Head of caudate nucleus (tissue), 42 donors: ENCODE measurements around the gene ARHGAP22.
A peak's percentile ranks its signal among the peaks of the same experiment; 100 is the strongest.

Experiments used
- DNase-seq, 42 donors: peaks; one replicate each; pipeline versions ENCODE4 v3.0.0 to v3.0.0-alpha.2; 2020 to 2021; ENCODE audit warnings: mixed read lengths in 7 of 42
- intact Hi-C: fragments of 100-400 bp; cut with DNase I; formaldehyde crosslinking; loops from one replicate; pipeline ENCODE4 v1.15.0; 2022

The ARHGAP22 gene

DNA sequence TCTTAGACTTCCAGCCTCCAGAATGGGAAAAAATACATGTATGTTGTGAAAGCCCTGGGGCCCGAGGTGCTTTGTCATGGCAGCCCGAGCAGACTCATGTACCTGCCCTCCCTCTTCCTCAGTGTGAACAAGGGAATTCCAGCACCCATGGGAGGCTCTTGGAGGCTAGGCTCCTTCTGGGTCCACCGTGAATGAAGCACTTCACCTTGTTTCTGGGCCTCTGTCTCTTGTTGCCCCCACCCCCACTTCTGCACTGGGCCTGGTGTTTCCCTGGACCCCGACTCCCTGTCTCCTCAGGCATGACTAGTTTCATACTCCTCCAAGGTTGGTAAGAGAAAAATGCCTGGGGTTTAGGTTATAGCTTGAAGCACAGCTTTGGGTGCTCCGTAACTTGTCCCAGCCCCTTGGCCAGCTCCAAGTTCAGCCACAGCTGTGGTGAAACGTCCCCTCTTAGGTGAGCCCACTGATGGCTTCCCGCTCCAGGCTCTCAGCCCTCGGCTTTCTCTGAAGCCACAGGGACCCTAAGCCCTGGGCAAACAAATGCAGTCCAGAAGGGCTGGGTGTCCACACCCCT is 30.2 kb upstream of the ARHGAP22 start:
- intact Hi-C loops, result no loop called here
- peak in 1 of 42 donors; percentile 30 for DNase-seq

DNA sequence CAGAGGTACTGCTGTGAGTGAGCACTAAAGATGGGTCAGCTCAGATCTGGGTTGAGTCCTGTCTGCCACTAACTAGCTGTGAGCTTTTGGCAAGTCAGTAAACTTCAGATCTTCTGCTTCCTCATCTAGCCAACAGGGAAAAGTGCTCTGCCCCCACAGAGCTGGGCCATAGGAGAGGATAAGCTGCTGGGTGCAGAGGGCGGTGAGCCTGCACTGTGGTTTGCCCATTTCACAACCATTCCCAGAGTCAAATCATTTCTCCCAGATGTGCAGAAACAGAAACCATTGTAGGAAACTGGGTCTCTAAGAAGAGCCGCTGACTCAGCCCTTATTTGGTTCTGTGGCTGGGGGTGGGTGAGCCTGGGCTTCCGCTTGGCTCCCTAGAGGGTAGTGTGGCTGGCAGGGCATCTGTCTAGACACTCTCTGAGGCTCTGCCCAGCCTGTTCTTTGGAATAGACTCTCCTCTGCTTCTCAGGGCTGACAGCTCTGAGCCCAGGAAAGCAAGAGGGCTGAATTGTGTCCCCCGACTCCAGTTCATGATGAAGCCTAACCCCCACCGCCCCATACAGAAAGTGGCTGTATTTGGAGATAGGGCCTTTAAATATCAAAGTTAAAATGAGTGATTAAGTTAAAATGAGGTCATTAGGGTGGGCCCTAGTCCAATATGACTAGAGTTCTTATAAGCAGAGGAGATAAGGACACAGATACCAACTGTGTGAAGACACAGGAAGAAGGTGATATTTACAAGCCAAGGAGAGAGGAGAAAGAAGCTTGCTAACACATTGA is 29.5 kb upstream of the ARHGAP22 start:
- intact Hi-C loops, result no loop called here
- peak in 29 of 42 donors; percentile 30 to 81 (median 52) for DNase-seq

DNA sequence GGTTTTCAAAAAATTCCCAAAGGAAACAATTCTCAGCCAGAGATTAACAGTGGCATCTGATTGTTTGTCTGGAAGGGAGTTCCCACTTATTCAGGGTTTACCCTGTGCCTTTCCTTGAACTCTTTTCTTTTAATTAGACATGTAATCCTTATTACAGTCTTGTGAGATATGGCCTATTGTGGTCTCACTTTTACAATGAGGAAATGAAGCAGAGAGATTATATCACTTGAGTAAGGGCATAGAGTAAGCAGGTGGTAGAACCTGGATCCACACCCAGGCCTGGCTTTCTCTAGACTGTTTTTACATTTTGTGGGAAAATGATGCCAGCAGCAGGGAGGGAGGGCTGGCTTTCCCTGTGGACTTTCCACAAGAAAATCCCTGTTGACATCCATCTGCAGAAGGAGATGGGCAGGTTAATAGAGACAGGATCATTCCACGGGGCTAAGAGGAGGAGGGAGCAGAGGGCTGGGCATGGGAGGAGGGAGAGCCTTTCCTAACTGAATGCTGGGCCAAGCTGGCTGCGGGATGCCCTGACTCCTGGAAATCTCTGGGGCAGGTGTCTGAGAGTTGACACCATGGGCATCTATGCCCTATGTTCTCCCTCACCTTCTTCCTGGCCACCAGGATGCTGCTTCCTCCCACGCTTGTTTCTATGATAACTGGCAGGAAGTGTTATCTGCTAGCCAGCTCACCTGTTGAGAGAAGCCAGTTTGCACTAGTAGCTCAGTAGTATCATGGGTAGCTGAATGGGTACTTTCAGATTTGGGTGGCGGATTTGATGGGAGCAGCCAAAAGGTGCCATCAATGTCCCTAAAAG is 28.7 kb upstream of the ARHGAP22 start:
- no peak for DNase-seq
- intact Hi-C loops, result no loop called here

DNA sequence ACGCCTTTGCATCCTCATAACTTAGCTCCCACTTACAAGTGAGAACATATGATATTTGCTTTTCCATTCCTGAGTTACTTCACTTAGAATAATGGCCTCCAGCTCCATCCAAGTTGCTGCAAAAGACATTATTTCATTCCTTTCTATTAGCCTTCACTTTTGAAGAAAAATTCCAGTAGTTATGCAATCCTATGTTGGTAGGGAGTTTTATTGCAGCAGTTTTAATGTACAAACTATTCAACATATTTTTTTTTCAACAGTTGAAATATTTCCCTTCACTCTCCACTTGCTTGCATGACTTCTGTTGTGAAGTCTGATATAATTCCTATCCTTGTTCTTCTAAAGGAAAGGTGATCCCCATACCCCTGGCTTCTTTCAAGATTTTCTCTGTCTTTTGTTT is 27.3 kb upstream of the ARHGAP22 start:
- no peak for DNase-seq
- intact Hi-C loops, result no loop called here

DNA sequence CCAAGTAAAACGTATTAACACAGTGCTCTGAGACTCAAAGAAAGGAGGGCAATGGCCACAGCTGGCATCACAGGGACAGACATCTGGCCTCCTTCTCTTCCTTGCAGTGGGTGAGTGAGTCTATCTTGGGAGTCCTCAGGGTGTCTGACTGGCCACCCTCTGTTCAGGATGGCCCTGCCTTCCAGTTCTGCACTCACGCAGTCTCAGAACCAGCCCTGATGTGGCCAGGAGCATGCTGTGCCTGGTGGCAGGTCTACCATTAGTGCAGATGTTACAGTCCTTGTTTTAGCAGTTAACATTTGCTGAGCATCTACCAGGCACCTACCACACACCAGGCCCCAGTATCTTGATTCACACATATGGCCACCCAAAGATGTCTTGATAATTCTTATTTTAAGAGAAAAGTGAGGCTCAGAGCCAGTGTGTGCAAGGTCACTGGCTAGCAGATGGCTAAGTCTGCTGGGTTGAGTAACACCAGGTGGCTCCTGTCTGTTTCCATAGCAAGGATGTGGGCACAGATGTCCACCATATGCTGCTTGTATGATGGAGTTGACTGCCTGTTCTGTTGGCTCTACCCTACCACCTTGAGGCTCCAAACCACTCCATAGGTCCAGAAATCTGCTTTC is 23.2 kb upstream of the ARHGAP22 start:
- no peak for DNase-seq
- intact Hi-C loops, result no loop called here

DNA sequence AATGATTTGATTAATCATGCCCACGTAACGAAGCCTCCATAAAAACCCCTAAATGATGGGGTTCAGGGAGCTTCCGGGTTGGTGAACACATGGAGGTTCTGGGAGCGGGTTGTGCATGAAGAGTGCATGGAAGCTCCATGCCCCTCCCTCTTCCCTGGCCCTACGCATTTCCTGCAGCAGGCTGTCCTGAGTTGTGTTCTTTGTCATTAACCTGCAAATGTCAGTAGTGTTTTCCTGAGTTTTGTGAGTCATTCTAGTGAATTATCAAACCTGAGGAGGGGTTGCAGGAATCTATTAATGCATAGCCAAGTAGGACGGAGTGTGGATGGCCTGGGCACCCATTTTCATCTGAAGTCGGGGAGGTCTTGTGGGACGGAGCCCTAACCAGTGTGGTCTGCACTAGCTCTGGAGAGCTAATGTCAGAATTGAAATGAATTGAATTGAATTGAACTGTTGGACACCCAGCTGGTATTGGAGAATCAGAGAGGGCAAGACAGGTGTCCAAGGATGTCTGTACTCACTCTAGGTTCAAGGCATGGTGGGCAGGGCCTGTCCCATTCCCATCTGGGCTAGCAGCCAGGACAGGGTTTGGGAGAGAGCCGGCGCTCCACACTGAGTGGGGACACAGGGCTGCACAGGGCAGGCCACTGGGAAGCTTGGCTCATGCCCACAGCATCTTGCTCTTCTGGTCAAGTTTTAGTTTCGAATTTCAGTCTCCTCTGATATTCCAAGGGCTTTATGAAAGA is 22.3 kb upstream of the ARHGAP22 start:
- DNase-seq, result no peak
- intact Hi-C loops, result no loop called here

DNA sequence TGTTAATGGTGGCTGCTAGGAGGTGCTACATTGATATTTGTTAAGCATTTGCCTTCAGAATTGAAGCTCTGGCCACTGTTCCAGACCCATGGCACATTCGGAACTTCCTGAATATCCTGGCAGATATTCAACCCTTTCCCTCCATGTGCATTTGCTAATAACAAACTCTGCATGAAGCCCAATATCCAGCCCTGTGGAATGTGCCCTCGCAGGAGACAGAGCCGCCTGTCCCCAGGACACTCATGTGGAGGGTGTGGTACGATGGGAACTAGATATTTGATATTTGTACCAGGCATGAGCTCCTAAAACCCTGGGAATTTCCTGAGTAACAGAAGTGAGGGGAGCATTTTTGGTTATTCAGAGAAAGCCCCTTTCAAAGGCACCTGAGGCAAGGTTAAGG is 21.6 kb upstream of the ARHGAP22 start:
- intact Hi-C loops, result no loop called here
- no peak for DNase-seq

DNA sequence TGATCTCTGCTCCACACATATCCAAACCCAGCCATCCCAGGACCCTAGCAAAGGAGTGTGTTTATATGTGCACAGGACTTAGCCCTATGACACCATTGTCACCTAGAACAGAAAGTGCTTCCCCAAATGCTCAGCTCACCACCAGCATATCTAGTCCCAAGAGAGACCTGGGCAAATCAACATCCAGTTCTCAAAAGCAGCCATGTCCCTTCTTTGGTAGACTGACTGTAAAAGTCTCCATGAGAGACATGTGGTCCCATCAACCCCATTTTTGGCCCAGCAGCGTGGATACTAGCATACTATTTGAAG is 20.9 kb upstream of the ARHGAP22 start:
- intact Hi-C loops, result no loop called here
- no peak for DNase-seq

DNA sequence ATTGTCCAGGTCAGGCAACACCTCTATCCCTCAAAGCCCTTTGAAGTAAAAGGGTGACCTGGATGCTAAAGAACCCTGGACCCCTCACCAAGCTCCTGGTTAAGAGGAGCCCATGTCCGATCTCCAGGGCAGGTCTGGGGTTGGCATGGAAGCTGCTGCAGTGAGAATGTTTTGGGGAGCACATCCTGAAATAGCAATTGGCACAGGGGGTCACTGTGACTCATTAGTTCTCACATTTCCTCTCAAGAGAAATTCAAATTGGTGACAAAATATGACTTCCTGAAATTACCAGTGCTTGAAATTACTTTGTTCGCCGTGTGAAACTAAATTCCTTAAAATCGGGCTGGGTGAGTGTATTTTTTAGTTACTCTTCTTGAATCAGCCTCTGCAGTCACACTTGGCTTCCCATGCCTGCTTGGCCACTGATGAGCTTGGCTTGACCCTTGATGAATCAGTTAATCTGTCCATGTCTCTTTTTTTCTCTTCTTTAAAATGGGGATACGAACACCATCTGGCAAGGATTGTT is 18.8 kb upstream of the ARHGAP22 start:
- no peak for DNase-seq
- intact Hi-C loops, result no loop called here

DNA sequence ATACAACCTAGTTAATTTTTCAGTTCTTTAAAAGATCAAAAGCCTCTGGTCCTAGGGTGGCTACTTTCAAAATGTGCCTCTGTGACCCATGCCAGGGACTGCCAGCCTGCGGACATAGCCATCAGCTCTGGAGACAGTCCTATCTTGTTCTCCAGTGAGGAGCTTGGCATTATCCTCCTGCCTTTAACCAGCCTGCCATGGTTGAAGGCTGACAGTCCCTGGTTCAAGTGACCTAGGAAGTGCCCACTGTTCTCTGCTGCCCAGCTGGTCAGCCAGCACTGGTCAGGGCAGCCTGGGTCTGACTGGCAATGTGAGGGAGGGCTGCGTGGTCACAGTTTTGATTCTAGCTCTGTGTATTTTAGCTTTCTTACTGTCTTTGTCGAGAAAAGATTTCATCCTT is 18.1 kb upstream of the ARHGAP22 start:
- DNase-seq, result no peak
- intact Hi-C loops, result no loop called here

DNA sequence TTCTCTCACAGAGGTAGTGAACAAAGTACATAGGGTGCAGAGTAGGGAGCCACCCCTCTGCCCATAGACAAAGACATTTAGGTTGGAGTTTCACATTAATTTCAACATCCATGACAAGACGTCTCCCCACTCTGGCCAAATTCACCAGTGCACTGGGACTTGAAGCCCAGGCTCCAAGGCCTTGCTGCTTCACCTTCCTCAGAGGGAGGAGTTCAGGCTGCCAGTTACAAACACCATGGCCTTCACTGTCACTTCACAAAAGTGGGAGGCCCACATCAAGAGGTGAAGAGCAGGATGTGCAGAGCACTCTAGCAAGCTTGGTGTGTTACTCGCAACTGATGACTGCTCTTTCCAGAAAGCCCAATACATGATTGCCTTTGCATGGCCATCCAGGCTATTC is 15.8 kb upstream of the ARHGAP22 start:
- DNase-seq, result no peak
- intact Hi-C loops, result no loop called here

DNA sequence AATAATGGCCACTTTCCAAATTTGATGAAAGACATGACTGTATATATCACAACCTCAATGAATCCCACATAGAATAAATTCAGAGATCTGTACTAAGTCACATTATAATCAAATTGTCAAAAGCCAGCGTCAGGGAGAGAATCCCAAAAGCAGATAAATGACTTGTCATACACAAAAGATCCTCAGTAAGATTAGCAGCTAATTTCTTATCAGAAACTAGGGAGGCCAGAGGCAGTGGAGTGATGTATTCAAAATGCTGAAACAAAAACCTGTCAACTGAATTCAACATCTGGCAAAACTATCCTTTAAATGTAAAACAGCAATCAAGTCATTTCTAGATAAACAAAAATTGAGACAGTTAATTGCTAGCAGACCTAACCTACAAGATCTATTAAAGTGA is 11.6 kb upstream of the ARHGAP22 start:
- intact Hi-C loops, result no loop called here

DNA sequence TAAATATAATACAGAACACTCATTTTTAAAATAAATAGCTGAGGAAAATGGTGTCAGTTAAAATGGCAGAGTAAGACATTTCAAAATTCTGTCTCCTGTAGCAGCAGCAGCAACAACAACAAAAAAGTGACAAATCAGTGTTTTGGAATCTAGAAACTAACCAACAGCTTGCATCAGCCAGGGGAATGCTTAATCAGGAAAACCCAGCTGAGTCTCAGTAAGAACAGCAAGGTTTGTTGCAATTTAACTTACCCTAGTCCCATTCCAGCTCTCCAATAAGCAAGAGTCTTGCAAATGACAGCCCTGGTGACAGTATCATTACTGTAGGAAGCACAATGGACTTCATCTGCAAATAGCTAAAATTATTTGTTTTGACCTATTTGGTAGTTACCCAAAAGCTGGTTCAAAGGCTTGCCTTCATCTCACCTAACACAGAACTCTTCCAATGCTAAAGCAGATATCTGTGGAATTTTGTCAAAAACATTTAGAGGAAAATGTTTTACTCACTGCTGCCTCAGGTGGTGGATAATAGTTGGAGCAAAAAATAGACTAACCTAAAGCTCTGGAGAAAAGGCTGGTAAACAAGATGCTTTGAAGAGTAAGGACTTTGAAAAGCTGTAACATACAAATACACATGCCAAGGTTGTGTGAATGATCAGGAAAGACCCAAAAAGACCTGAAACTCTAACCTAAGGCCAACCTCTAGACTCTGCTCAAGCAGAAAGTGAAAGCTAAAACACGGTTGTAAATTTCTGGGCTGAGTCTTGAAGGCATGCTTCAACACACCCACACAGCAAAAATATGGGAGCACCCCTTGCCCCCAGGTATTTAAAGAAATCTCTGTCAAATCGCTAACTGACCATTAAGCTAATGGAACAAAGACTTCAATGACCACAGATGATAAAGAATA is 9.9 kb upstream of the ARHGAP22 start:
- DNase-seq, result no peak
- intact Hi-C loops, result no loop called here

More for the DNA sequence above, 11.6 kb upstream of the ARHGAP22 start:
- no peak for DNase-seq

DNA sequence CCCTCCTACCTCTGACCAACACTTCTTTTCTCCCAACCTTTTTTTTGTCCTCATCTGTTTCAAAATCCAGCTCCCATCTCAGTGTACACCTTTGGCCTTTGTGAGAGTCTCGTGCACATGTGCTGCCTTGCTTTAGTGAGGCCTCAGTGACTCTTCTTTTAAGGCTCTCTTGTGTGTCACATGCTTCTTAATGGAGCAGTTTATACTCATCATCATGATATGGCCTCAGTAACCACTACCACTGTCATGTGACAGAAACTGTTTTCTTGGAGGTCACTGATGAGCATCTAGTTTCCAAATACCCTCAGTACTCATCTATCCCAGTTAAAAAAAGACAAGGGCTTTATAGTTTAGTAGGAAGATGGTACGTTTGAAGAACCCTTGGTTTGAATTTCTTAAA is 8.1 kb upstream of the ARHGAP22 start:
- peak in 1 of 42 donors; percentile 0 for DNase-seq
- intact Hi-C loops, result no loop called here

DNA sequence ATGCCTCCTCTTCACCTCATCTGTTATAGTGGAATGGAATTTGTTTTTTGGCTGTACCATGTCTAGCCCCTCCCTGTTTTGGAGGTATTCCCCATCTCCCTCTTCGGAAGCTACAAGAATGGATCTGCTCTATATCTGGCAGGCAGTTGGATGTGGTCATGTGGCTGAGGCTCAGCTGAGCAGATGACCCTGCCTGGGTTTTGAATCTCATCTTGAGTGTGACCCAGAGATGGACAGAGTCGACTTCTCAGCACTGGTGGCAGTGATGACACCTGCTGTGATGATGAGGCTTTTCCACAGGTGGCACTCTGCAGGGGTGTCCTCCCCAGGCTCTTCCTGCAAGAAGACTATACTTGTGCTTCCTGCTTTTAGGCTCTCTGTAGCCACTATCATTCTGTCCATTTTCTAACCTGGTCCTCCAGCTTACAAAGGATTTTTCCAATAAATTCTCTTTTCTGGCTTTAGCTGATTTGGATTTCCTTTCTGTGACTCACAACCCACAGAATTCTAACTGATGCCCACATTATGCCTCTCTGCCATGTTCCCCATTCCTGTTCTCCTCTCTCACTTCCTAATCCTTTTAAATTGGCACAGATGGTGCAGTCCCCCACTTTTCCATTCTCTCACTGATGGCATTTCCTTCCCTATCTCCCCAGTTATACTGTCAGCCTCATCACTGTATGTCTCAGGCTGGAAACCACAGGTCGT is 7.5 kb upstream of the ARHGAP22 start:
- intact Hi-C loops, result no loop called here
- peak in 3 of 42 donors; percentile 5 to 35 (median 13) for DNase-seq

DNA sequence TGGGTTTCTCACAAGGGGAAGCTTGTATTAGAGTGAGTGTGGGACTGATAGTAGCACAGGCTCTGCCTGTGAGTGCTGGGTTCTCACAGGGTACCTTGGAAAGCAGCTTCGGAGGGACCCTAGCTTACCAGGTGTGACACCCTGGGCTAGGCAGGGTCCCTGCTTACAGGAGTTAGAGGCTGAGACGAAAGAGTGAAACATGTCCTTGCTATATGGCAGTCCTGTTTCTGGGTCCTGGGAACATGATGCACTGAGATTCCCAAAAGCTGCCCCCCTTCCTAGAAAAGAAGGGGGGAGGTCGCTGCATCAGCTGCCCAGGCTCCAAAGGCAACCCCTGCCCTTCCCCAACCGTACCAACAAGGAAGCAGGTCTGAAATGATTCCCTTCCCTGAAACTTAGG is 6.3 kb upstream of the ARHGAP22 start:
- peak in 4 of 42 donors; percentile 3 to 29 (median 11) for DNase-seq
- intact Hi-C loops, result no loop called here

DNA sequence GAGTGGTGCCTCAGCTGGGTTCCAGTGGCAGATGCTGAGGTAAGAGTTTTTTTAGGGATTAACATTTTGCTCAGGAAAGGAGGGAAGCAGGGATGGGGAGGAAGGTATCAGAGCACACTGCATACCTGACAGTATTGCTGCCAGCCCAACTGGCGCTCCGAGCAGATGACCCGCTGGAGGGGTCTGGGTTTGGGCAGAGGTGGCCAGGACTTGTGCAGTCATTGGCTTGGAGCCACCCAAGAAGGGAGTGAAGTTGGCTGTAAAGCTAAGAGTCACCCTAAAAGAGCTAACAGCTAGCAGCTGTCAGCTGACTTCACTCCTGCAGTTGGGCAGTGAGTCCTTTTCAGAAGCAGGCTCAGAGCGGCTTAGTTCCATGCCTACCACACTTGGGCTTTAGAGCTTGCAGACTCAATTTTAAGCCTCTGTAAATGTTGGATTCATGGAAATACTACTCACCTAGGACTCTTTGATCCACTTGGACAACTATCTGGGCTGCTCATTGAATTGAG is 5.8 kb upstream of the ARHGAP22 start:
- intact Hi-C loops, result no loop called here
- peak in 3 of 42 donors; percentile 21 to 35 (median 29) for DNase-seq
